ENCODE results near the gene CXorf65. TPM values are rescaled to one million over a fixed set of nuclear protein-coding genes. Genes with fewer than 3 reads are reported as not detected.
A peak's percentile ranks its signal among the peaks of the same experiment; 100 is the strongest.

The CXorf65 gene
- total RNA-seq, 1 donor from 2014 or later, result not detected

- Histone ChIP-seq H3K36me3 (ENCODE audit: control insufficient read depth, insufficient read depth, low read length) (no peaks in the 10 kb centered on the region), H3K27me3 (ENCODE audit: control insufficient read depth, insufficient read depth, low read length) (peaks cover 5% of the 10 kb centered on the region), H3K4me3 (ENCODE audit: low read depth, low read length) (peak within 1 kb of the TSS; percentile 1)
- DNase-seq (ENCODE audit: low read depth), result no peak
- no peak for TF ChIP-seq CTCF (IDR thresholded peaks at IDR 0.05; ENCODE audit: insufficient read depth, low read length, poor library complexity, severe bottlenecking)
Measured at GRCh38 chrX:71144651-71145050, 38.1 kb upstream of the CXorf65 start, which contains the start of gene NLGN3. NLGN3 (plus strand) TSS chrX:71144841; CDS start chrX:71147750, 2,909 bp downstream.

- no peak for DNase-seq (ENCODE audit: low read depth)
- no peaks in the 10 kb centered on the region for H3K36me3 ChIP-seq (ENCODE audit: control insufficient read depth, insufficient read depth, low read length)
- TF ChIP-seq CTCF (IDR thresholded peaks at IDR 0.05; ENCODE audit: insufficient read depth, low read length, poor library complexity, severe bottlenecking), result no peak
- peaks cover 5% of the 10 kb centered on the region for H3K27me3 ChIP-seq (ENCODE audit: control insufficient read depth, insufficient read depth, low read length)
- no peak overlapping the region for H3K4me3 ChIP-seq (ENCODE audit: low read depth, low read length)
Measured at GRCh38 chrX:71143508-71143907, 37.0 kb upstream of the CXorf65 start.

- H3K27me3 ChIP-seq (ENCODE audit: control insufficient read depth, insufficient read depth, low read length), result peaks cover 3% of the 10 kb centered on the region
Measured at GRCh38 chrX:71140440-71140839, 33.9 kb upstream of the CXorf65 start.

DNA sequence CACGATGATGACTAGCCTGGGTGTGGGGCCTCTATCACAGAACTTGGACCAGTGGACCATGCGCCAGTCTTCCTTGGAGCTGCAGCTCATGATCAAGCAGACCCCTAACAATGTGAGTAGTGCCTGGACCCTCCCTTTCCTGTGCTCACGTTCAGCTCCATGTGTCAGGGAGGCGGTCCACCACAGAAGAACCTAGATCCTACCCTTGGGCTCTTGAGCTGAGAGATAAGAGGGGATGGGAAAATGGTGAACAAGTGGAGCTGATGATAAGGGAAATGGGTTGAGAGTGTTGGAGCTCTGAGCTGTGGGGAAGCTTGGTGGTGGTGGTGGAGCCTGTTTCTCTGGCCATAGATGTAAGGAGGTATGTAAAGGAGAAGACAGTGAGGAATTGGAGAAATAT, 25.0 kb upstream of the CXorf65 start:
- no peak for TF ChIP-seq CTCF (IDR thresholded peaks at IDR 0.05; ENCODE audit: insufficient read depth, low read length, poor library complexity, severe bottlenecking)
- no peaks in the 10 kb centered on the region for H3K27me3 ChIP-seq (ENCODE audit: control insufficient read depth, insufficient read depth, low read length)
- no peaks in the 10 kb centered on the region for H3K36me3 ChIP-seq (ENCODE audit: control insufficient read depth, insufficient read depth, low read length)
- no peak for DNase-seq (ENCODE audit: low read depth)
- H3K4me3 ChIP-seq (ENCODE audit: low read depth, low read length), result no peak overlapping the region

More at GRCh38 chrX:71140440-71140839, 33.9 kb upstream of the CXorf65 start:
- no peak overlapping the region for H3K4me3 ChIP-seq (ENCODE audit: low read depth, low read length)
- DNase-seq (ENCODE audit: low read depth), result no peak
- no peaks in the 10 kb centered on the region for H3K36me3 ChIP-seq (ENCODE audit: control insufficient read depth, insufficient read depth, low read length)
- no peak for TF ChIP-seq CTCF (IDR thresholded peaks at IDR 0.05; ENCODE audit: insufficient read depth, low read length, poor library complexity, severe bottlenecking)

GRCh38 chrX:71128915-71129765, 22.6 kb upstream of the CXorf65 start:
- DNase-seq (ENCODE audit: low read depth), result peak; percentile 9
- H3K27me3 ChIP-seq (ENCODE audit: control insufficient read depth, insufficient read depth, low read length), result no peaks in the 10 kb centered on the region
- H3K36me3 ChIP-seq (ENCODE audit: control insufficient read depth, insufficient read depth, low read length), result no peaks in the 10 kb centered on the region
- no peak overlapping the region for H3K4me3 ChIP-seq (ENCODE audit: low read depth, low read length)
- peak; percentile 75 for TF ChIP-seq CTCF (IDR thresholded peaks at IDR 0.05; ENCODE audit: insufficient read depth, low read length, poor library complexity, severe bottlenecking)

Measured in kidney epithelial cell (primary cell).